T-helper 2 cell (primary cell): ENCODE measurements around the gene OSCAR.
"Not testable (repeated sequence)": the region's sequence is repeated elsewhere in the genome, so short reads cannot be mapped to it uniquely, and the experiment has no call there.

Experiments
- DNase-seq, 5 experiments: peaks; one replicate each; pipeline versions ENCODE4 v3.0.0 to v3.0.0-alpha.2; 2012 to 2022

The OSCAR gene

DNA sequence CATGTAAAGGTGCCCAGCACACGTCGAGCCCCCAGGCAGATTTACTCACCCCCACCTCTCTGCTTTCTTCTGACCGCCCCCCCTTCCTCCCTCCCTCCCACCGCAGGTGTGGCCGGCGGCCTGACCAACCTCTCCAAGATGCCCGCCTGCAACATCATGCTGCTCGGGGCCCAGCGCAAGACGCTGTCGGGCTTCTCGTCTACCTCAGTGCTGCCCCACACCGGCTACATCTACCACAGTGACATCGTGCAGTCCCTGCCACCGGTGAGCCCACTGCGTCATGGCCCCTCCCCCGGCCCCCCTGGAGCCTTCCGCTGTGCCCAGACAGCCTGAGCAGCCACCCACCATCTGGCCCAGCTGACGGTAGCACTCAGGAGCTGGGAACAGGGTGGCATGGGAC lies 23.8 kb upstream of the OSCAR start:
- DNase-seq: no peak

DNA sequence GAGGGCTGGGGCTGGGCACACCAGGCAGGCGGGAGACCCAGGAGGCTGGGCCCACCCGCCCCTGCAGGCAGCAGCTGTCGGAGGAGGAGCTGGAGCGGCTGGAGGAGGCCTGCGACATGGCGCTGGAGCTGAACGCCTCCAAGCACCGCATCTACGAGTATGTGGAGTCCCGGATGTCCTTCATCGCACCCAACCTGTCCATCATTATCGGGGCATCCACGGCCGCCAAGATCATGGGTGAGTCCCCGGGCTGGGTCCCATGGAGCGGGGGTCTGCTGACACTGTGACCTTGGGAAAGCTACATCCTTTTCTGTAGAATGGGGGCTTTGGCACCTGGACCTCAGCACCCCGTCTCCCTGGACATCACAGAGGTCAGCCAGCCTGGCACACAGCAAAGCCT lies 23.1 kb upstream of the OSCAR start:
- no peak for DNase-seq

DNA sequence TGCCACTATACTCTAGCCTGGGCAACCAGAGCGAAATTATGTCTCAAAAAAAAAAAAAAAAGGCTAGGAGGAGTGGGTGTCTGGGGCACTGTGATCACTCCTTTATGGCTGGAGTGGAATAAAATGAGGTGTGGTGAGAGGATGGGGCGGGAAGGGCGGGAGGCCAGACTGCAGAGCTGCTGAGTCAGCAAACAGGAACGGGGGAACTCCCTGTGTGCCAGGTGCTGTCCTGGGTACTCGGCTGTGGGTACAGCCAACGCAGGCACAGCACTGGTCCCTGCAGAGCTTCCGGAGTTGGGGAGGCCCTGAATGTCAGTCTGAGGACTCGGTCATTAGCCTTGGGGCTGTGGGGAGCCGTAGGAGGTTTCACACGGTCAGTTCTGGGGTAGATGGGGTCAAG lies 20.7 kb upstream of the OSCAR start:
- no peak for DNase-seq

- peak; percentile 76 to 99 (median 94) for DNase-seq
Measured at GRCh38 chr19:54115109-54116063, 14.8 kb upstream of the OSCAR start, which contains the start of the genes PRPF31 and TFPT. PRPF31 (plus strand) TSS chr19:54115754; CDS start chr19:54118279, 2,525 bp downstream. TFPT (minus strand) TSS chr19:54115657; CDS start chr19:54115269, 388 bp downstream.

GRCh38 chr19:54114340-54115108 lies 13.9 kb upstream of the OSCAR start:
- DNase-seq: peak in 3 of 5 experiments; percentile 46 to 83 (median 55)

GRCh38 chr19:54109651-54110050 lies 9.0 kb upstream of the OSCAR start:
- no peak for DNase-seq

- no peak for DNase-seq
Measured at GRCh38 chr19:54108496-54108895, 7.9 kb upstream of the OSCAR start.

DNA sequence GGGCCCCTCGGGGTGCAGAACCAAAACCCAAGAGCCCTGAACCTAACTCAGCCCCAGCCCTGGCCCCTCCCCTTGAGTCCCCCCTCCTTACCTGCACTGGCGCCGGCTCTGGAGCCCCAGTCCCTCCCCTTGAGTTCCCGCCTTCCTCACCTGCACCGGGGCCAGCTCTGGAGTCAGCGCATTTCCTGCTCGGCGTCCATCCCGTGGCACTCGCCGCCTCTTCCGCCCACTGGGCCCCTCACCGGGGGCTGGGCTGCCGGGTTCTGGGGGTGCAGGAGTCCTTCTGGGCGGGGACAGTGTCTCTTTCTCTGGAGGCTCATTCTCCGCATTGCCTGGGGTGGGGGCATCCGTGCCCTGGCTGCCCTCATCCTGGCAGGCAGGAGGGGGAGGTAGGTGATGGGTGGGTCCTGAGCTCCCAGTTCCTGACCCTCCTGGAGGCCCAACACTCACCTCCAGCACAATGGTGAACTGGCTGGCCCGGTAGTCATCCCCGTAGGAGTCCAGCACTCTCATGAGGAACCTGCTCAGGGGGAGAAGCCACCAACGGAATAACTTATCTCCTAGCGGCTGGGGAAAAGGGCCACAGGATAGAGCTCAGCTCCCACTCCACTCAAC lies 7.4 kb upstream of the OSCAR start:
- no peak for DNase-seq

GRCh38 chr19:54106716-54107115 lies 6.1 kb upstream of the OSCAR start:
- no peak for DNase-seq

DNA sequence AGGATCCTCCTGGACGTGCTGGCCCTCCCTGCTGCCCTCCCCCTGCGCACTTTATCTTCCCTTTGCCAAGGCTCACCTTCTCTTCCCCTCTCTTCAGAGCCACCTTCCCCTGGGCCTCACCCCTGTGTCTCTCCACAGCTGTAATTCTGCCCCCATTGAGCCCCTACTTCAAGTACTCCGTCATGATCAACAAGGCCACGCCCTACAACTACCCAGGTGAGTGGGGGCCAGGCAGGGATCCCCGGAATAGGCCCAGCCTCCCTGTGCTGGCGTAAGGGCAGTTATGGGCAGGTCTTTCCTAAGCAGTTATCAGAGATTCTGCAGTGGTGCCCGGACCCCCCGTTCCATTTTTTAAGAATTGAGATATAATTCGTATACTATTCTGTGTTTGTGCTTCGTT lies 5.2 kb upstream of the OSCAR start:
- DNase-seq: no peak

DNA sequence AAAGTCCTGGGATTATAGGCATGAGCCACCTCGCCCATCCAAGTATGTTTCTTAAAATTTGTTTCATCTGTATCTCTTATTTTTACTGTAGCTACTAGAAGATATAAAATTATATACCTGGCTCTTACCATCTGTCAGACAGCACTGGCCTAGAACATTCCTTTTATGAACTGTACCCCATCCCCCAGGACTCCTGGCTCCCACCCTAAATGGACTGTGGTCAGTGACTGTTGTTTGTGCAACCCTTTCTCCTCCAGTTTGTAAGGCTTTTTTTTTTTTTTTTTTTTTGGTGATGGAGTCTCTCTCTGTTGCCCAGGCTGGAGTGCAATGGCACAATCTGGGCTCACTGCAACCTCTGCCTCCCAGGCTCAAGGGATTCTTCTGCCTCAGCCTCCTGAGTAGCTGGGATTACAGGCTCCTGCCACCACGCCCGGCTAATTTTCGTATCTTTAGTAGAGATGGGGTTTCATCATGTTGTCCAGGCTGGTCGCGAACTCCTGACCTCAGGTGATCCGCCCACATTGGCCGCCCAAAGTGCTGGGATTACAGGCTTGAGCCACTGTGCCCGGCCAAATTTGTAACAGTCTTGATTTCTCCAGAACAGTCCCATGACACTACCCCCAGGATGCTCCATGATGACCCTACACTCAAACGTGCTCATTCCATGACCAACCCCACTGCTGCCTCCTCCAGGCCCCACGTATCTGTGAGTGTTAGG lies 4.6 kb upstream of the OSCAR start:
- no peak for DNase-seq

- peak; percentile 95 to 99 (median 97) for DNase-seq
Measured at GRCh38 chr19:54102421-54103169, 2.0 kb upstream of the OSCAR start, which contains the start of gene NDUFA3. NDUFA3 (plus strand) TSS chr19:54102855; CDS start chr19:54102879, 24 bp downstream.

- not testable (repeated sequence) for DNase-seq
Measured at GRCh38 chr19:54099903-54100255, 724 bp downstream of the OSCAR start.

DNA sequence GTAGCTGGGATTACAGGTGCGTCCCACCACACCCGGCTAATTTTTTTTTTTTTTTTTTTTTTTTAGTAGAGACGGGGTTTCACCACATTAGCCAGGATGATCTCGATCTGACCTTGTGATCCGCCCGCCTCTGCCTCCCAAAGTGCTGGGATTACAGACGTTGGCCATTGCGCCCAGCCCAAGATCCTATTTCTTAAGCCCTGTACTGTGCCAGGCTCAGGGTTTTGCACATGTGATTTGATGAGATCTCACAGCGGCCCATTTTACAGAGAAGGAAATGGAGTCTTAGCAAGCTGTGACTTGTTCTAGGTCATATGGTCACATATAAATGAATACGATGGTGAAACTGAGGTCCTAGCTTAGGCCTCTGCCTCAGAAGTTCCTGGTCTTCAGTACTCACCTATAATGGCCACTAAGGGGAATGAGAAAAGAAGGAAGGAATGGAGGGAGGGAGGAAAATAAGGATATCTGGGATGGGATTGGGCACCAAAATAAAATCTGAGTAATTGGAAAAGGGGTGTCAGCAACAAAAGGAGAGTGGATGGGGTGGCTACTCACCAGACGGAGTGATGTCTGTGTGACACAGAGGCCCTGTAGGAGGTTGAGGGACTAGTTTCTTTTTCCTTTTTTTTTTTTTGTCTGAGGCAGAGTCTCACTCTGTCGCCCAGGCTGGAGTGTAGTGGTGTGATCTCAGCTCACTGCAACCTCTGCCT lies 1.3 kb downstream of the OSCAR start:
- DNase-seq: no peak

GRCh38 chr19:54096617-54097106 lies 3.9 kb downstream of the OSCAR start:
- peak in 2 of 5 experiments; percentile 35 to 67 for DNase-seq

GRCh38 chr19:54095859-54096616 lies 4.6 kb downstream of the OSCAR start:
- peak in 4 of 5 experiments; percentile 16 to 67 (median 38) for DNase-seq

GRCh38 chr19:54095136-54095858 lies 5.3 kb downstream of the OSCAR start:
- no peak for DNase-seq

DNA sequence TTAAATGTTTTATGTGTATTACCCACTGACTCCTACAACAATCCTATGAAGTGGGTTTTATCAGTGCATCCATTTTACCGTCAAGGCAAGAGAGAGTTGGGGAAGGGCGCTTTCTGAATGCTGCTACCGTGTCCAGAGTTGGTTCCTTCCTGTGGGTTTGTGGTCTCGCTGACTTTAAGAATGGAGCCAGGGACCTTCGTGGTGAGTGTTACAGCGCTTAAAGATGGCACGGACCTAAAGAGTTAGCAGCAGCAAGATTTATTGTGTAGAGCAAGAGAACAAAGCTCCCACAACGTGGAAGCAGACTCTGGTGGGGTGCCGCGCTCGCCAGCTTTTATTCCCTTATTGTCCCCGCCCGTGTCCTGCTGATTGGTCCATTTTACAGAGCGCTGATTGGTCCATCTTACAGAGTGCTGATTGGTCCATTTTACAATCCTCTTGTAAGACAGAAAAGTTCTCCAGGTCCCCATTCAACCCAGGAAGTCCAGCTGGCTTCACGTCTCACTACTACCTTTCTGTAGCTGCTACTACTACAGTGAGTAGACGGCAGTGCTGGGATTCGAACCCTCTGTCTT lies 6.1 kb downstream of the OSCAR start:
- no peak for DNase-seq

- no peak for DNase-seq
Measured at GRCh38 chr19:54084410-54084809, 16.2 kb downstream of the OSCAR start.
